HG02623 (cell line): ENCODE data around the gene C2orf66.

Experiments
- ATAC-seq: cut with Tn5 transposase; IDR thresholded peaks from one replicate; pipeline ENCODE4 v1.9.1; 2021; ENCODE audit warnings: moderate library complexity; ENCODE audit not compliant: unreplicated experiment

The C2orf66 gene

GRCh38 chr2:196767101-196767500, 42.1 kb downstream of the C2orf66 start:
- ATAC-seq = no peak

GRCh38 chr2:196759378-196759706, 49.8 kb downstream of the C2orf66 start:
- no peak for ATAC-seq

GRCh38 chr2:196758474-196759377, 50.4 kb downstream of the C2orf66 start:
- ATAC-seq = no peak
